ENCODE data around the gene ARFRP1.

ARFRP1 gene

DNA sequence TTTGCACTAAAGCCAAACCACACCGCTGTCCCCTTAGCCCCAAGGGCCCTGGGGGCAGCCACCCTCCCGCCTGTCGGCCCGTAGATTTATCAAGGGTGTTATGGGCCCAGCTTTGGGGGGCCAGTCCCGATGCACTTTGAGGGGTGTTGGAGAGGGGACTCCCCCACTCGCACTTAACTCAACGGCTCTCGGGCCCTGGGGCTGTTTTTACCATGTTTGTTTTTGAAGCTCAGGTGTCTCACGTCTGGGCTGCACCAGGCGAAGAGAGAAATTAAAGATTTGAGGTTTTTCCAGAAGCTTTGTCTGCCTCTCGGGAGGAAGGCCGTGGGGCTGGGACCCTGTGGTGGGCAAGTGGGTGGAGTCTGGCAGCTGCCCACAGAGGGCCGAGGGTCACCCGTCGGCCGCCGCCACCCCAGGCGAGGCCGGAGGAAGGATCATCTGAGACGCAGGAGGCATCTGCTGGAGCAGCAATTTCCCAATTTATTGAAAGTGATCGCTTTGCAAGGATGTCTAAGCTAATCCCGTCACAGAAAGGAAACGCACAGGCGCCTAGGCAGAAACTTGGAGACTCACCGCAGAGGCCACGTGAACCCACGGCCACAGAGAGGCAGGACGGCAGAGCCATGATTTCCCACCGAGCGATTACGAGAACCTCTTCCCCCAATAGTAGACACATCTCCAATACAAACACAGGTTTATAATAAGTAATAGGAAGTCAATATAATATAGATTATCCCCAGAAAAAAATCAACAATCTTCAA is 35.6 kb upstream of the ARFRP1 start:
- DNase-seq (ENCODE audit: low read depth in 3 of 3): no peak

GRCh38 chr20:63742381-63743024 is 34.7 kb upstream of the ARFRP1 start:
- DNase-seq (ENCODE audit: low read depth in 3 of 3): no peak

DNA sequence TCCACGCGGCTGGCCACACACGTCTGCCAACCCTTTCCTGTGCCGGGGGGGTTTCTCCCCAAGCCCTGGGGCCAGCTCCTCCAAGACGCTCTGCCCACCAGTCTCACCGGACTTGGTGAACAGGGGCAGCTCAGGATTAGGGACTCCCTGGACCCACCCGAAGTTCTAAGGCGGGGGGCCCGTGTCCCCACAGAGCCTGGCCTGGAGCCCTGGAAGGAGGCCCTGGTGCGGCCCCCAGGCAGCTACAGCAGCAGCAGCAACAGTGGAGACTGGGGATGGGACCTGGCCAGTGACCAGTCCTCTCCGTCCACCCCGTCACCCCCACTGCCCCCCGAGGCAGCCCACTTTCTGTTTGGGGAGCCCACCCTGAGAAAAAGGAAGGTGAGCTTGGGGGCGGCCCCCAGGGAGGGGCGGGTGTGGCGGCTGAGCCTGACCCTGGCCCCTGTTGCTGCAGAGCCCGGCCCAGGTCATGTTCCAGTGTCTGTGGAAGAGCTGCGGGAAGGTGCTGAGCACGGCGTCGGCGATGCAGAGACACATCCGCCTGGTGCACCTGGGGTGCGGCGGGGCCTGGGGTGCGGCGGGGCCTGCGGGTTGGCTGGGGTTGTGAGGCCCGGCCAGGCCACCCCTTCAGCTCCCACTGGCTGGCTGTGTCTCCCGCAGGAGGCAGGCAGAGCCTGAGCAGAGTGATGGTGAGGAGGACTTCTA is 34.1 kb upstream of the ARFRP1 start:
- DNase-seq (ENCODE audit: low read depth in 3 of 3): no peak

DNA sequence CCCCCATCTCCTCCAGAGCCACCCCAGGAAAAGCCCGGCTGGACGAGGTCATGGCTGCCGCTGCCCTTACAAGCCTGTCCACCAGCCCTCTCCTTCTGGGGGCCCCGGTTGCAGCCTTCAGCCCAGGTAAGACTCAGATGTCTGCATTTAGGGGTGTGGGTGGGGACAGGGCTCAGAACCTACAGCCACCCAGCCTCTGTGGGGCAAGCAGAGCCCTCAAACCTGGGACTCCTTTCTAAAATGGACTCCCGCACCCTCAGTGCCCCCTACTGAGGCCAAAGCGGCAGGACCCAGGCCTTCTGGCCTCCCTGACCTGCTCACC is 33.5 kb upstream of the ARFRP1 start:
- no peak for DNase-seq (ENCODE audit: low read depth in 3 of 3)

- no peak for DNase-seq (ENCODE audit: low read depth in 3 of 3)
Measured at GRCh38 chr20:63740627-63741353, 33.0 kb upstream of the ARFRP1 start.

DNA sequence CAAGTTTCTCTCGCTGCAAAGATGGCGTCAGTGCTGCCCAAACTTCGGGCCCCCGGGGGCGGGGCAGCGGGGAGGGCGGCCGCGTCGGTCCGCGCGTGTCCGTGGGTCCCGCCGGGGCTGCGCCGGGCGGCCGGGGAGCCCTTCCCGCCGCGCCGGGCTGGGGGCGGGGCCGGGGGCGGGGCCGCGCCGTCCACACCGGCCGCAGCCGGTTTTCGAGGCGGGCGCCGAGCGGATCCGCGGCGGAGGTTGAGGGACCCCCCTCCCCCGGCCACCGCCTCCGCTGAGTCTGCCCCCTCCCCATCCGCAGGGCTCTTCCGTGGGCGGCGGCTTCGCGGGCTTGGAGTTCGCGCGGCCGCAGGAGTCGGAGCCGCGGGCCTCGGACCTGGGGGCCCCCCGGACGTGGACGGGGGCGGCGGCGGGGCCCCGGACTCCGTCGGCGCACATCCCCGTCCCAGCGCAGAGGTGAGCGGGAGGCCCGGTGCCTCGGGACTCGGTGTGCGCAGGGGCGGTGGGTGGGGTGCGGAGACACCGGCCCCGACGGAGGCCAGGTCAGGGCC is 32.4 kb upstream of the ARFRP1 start:
- DNase-seq (ENCODE audit: low read depth in 3 of 3): no peak

- peak in 1 of 3 experiments; percentile 56 for DNase-seq (ENCODE audit: low read depth in 3 of 3)
Measured at GRCh38 chr20:63739130-63740069, 31.6 kb upstream of the ARFRP1 start, which contains the start of gene SLC2A4RG. Gene SLC2A4RG, plus strand, starts transcription at chr20:63739776. Its CDS starts 137 bp downstream, at chr20:63739913.

DNA sequence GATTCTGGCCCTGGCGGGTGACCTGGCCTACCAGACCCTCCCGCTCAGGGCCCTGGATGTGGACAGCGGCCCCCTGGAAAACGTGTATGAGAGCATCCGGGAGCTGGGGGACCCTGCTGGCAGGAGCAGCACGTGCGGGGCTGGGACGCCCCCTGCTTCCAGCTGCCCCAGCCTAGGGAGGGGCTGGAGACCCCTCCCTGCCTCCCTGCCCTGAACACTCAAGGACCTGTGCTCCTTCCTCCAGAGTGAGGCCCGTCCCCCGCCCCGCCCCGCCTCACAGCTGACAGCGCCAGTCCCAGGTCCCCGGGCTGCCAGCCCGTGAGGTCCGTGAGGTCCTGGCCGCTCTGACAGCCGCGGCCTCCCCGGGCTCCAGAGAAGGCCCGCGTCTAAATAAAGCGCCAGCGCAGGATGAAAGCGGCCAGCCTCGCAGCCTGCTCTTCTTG is 30.9 kb upstream of the ARFRP1 start:
- no peak for DNase-seq (ENCODE audit: low read depth in 3 of 3)

- DNase-seq (ENCODE audit: low read depth in 3 of 3): no peak
Measured at GRCh38 chr20:63737945-63738686, 30.3 kb upstream of the ARFRP1 start.

GRCh38 chr20:63737695-63737944 is 29.8 kb upstream of the ARFRP1 start:
- DNase-seq (ENCODE audit: low read depth in 3 of 3): no peak

DNA sequence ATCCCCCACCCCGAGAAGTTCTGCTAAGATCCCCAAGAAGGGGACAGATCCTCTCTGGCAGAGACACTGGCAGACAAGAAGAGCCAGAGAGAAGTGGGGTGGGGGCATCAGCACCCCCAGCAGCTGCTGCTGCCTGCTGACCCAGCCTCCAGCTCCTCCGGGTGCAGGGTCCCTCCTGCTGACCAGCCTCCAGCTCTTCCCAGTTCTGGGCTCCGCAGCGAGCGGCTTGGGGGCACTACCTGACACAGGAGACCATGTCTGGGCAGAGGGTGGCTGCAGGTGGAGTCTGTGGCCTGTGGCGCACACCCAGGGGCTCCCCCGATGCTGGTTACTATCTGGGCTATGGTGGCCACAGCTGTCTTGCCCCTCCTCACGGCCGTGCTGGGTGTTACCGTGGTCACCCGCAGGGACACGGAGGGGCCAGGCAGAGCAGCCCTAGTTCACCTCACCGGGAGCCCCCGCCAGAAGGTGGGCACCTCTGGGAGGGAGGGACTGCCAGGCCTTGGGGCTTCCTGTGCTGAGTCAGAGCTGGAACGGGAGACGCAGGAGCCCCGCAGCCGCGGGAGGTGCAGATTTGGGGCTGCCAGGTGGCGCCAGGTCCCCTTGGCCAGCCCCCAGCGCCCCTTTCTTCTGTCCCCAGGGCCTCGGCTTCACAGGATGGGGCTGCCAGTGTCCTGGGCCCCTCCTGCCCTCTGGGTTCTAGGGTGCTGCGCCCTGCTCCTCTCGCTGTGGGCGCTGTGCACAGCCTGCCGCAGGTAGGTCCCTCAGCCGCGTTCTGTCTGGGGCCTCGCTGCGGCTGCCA is 29.3 kb upstream of the ARFRP1 start:
- DNase-seq (ENCODE audit: low read depth in 3 of 3): no peak

DNA sequence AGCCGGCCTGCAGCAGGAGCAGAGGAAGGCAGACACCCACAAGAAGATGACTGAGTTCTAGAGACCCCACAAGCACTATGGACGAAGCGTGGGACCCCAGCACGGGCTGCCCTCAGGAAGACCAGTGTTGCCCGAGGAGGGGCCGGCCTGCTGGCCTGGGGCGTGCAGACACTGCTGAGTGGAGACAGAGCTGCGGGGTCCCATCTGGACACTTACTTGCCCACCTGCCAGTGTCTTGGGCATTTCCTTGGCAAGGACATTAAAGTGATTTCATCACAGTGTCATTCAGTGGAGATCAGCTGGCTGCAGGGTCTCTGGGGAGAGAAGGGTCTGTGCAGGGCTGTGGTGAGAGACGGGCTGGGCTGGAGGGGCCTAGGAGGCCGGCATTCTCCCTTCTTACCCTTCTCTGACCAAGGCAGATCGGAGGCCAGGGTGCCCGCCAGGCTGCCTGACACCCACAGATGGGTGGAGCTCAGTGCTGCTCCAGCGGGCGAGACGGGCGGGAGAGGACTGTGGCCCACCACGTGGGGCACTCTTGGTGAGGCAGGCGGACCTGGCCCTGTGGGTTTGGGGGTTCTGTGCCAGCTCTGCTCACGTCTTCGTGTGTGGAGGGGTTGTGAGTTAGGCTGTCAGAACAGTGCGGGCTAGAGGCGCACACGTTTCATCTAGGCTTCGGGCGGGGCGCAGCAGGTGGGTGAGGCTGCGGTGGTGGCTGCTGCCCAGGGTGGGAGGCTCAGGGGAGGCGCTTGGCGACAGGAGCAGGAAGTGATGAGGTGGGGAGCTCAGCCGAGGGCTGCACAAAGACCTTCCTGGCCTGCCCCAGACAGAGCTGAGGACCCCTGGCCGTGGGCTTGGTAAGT is 28.3 kb upstream of the ARFRP1 start, which contains the start of gene LIME1:
TSS of gene LIME1 (plus strand) at position 806 of the 860 bp plus-strand sequence. CDS start 886 bp downstream, outside the sequence.
- DNase-seq (ENCODE audit: low read depth in 3 of 3): peak in 2 of 3 experiments; percentile 51 to 61

DNA sequence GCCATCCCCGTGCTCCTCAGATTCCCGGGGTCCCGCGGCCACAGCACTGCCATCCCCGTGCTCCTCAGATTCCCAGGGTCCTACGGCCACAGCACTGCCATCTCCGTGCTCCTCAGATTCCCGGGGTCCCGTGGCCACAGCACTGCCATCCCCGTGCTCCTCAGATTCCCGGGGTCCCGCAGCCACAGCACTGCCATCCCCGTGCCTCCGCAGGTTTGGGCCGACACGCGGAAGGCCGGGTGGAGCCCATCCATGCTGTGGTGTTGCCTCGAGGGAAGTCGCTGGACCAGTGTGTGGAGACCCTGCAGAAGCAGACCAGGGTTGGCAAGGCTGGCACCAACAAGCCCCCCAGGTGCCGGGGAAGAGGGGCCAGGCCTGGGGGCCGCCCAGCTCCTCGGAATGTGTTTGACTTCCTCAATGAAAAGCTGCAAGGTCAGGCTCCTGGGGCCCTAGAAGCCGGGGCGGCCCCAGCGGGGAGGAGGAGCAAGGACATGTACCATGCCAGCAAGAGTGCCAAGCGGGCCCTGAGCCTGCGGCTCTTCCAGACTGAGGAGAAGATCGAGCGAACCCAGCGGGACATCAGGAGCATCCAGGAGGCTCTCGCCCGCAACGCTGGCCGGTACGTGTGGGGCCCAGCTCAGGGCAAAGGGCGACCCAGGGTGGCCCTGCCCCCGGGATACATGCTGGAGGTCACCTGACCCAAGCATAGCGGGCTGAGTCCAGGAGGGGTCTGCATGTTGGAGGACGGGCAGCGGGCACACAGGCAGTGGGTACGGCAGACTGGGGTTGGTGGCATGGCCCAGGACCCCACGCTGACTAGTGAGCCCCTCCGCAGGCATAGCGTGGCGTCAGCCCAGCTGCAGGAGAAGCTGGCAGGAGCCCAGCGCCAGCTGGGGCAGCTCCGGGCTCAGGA is 27.4 kb upstream of the ARFRP1 start:
- no peak for DNase-seq (ENCODE audit: low read depth in 3 of 3)

DNA sequence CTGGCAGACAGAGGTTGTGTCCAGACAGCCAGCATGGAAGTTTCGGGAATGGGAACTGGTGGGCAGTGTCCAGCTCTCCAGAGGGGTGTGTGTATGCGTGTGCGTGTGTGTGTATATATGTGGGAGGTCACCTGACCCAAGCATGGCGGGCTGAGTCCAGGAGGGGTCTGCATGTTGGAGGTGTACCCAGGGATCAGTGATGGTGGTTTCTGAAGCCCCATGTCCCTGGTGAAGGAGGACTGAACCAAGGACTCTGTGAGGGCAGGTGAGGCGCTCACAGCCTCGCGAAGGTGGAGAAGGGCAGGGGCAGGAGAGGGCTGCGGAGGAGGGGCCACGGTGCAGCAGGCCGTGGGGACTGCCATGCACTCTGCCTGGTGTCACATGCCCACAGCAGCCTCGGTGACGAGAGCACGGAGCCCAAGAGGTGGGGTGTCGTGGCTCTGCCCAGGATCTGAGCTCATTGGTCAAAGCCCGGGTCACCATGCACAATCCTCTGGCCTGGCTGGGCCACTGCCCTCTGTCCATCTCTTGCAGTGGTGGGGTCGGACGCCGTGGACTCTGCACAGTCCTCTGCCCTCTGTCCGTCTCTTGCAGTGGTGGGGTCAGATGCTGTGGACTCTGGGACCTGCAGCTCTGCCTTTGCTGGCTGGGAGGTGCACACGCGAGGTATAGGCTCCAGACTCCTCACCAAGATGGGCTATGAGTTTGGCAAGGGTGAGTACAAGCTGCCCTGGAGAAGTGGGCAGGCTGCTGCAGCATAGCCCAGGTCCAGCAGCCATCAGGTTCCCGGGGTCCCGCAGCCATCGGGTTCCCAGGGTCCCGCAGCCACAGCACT is 26.6 kb upstream of the ARFRP1 start:
- DNase-seq (ENCODE audit: low read depth in 3 of 3): no peak

GRCh38 chr20:63733579-63734081 is 25.9 kb upstream of the ARFRP1 start:
- no peak for DNase-seq (ENCODE audit: low read depth in 3 of 3)

GRCh38 chr20:63733117-63733516 is 25.3 kb upstream of the ARFRP1 start:
- no peak for DNase-seq (ENCODE audit: low read depth in 3 of 3)

Measured in stimulated activated CD4-positive, alpha-beta T cell treated with anti-CD3 and anti-CD28 coated beads, TNF-alpha, amount 100 ng/mL, for 4 hours (primary cell).